ENCODE results near the gene XRN1.

DNA sequence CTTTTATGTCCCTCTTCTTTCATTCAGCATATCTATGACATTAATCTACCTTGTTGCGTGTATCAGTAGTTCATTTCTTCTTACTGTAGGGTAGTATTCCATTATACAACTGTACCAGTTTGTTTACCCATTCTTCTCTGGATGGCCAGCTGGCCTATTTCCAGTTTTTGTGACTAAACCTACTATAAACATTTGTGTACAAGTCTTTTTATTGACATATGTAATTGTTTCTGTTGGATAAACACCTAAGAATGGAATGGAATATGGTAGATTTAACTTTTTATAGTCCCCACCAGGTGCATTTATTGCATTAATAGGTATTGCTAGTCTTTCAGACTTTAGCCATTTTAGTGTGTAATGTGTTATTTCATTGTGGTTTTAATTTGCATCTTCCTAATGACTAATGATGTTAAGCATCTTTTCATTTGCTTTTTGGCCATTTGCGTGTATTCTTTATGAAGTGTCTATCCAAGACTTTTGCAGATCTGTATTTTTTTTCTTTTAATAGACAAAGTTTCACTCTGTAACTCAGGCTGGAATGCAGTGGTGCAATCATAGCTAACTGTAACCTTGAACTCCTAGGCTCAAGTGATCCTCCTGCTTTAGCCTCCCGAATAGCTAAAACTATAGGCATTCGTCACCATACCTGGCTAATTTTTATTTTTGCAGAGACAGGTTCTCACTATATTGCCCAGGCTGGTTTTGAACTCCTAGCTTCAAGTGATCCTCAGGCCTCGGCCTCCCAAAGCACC is 41.9 kb upstream of the XRN1 start:
- TF ChIP-seq GATA3 (IDR thresholded peaks at IDR 0.05; ENCODE audit: low read depth, low read length), result no peak
- TF ChIP-seq GATA2 (IDR thresholded peaks at IDR 0.05; ENCODE audit: low read depth, low read length), result no peak

All from SH-SY5Y (cell line).